ENCODE measurements around the gene RARG. TPM values are rescaled to one million over a fixed set of nuclear protein-coding genes. Genes with fewer than 3 reads are reported as not detected.
A peak's percentile ranks its signal among the peaks of the same experiment; 100 is the strongest.

Gene RARG
- total RNA-seq, 2 experiments from 2014 or later: 19.7 to 20.3 TPM

- intact Hi-C loops (cut with micrococcal nuclease): no loop called here
- ATAC-seq (no peak), DNase-seq (no peak)
- Mint-ChIP-seq H3K4me3 (no peak overlapping the region), H3K27ac (peak overlapping the region; percentile 9), H3K36me3 (ENCODE audit: low read depth) (peaks cover 49% of the 10 kb centered on the region), H3K9me3 (no peaks in the 10 kb centered on the region), H3K27me3 (no peaks in the 10 kb centered on the region), H3K4me1 (ENCODE audit: low read depth) (peaks cover 24% of the 10 kb centered on the region)
- ChIA-PET CTCF (interaction anchor here (0.9 to 1.2 kb wide), 3 partner anchors 31 to 33 kb away, joined by 3 to 5 read pairs (median 3); no protein-coding TSS in a partner anchor), POLR2A (interaction anchor here (0.6 to 5.2 kb wide), 7 partner anchors 8 to 181 kb away, joined by 3 to 40 read pairs (median 5); partner anchors contain the start of genes CSAD, ESPL1 and ZNF740)
- TF ChIP-seq CTCF (IDR thresholded peaks at IDR 0.05): no peak
Measured at GRCh38 chr12:53193040-53193439, 39.0 kb downstream of the RARG start.

GRCh38 chr12:53192531-53193021, 39.4 kb downstream of the RARG start:
- H3K27ac Mint-ChIP-seq: no peak overlapping the region
- peaks cover 21% of the 10 kb centered on the region for H3K4me1 Mint-ChIP-seq (ENCODE audit: low read depth)
- H3K27me3 Mint-ChIP-seq: no peaks in the 10 kb centered on the region
- intact Hi-C loops (cut with micrococcal nuclease): no loop called here
- no peaks in the 10 kb centered on the region for H3K9me3 Mint-ChIP-seq
- ATAC-seq (no peak), DNase-seq (no peak)
- ChIA-PET POLR2A (interaction anchor here (1.3 to 5.2 kb wide), 3 partner anchors 10 to 76 kb away, joined by 5 to 40 read pairs (median 12); partner anchors contain the start of genes CSAD, ESPL1 and ZNF740), CTCF (interaction anchor here (0.9 to 1.2 kb wide), 3 partner anchors 31 to 33 kb away, joined by 3 to 5 read pairs (median 3); no protein-coding TSS in a partner anchor)
- no peak for TF ChIP-seq CTCF (IDR thresholded peaks at IDR 0.05)
- H3K36me3 Mint-ChIP-seq (ENCODE audit: low read depth): peaks cover 48% of the 10 kb centered on the region
- no peak overlapping the region for H3K4me3 Mint-ChIP-seq

GRCh38 chr12:53191885-53192530, 40.0 kb downstream of the RARG start:
- ChIA-PET POLR2A (interaction anchor here (1.3 to 5.2 kb wide), 3 partner anchors 10 to 76 kb away, joined by 5 to 40 read pairs (median 12); partner anchors contain the start of genes CSAD, ESPL1 and ZNF740), CTCF (interaction anchor here (1.8 to 17.7 kb wide), 2 partner anchors 22 to 32 kb away, joined by 6 to 199 read pairs; no protein-coding TSS in a partner anchor)
- ATAC-seq (no peak), DNase-seq (no peak)
- Mint-ChIP-seq H3K27ac (peak overlapping the region; percentile 34), H3K36me3 (ENCODE audit: low read depth) (peaks cover 49% of the 10 kb centered on the region), H3K9me3 (no peaks in the 10 kb centered on the region), H3K4me1 (ENCODE audit: low read depth) (peaks cover 17% of the 10 kb centered on the region), H3K27me3 (no peaks in the 10 kb centered on the region), H3K4me3 (no peak overlapping the region)
- TF ChIP-seq CTCF (IDR thresholded peaks at IDR 0.05): no peak
- intact Hi-C loops (cut with micrococcal nuclease): no loop called here

GRCh38 chr12:53191096-53191884, 40.7 kb downstream of the RARG start:
- no peaks in the 10 kb centered on the region for H3K27me3 Mint-ChIP-seq
- intact Hi-C loops (cut with micrococcal nuclease): no loop called here
- DNase-seq (no peak), ATAC-seq (no peak)
- no peak overlapping the region for H3K27ac Mint-ChIP-seq
- no peaks in the 10 kb centered on the region for H3K9me3 Mint-ChIP-seq
- CTCF ChIA-PET: interaction anchor here (1.0 to 17.7 kb wide), 9 partner anchors 9 to 125 kb away, joined by 3 to 199 read pairs (median 6); partner anchors contain the start of genes CSAD and ZNF740
- POLR2A ChIA-PET: interaction anchor here (1.0 to 5.2 kb wide), 5 partner anchors 10 to 77 kb away, joined by 3 to 40 read pairs (median 4); partner anchors contain the start of genes CSAD, ESPL1 and ZNF740
- H3K4me1 Mint-ChIP-seq (ENCODE audit: low read depth): peaks cover 13% of the 10 kb centered on the region
- H3K36me3 Mint-ChIP-seq (ENCODE audit: low read depth): peaks cover 49% of the 10 kb centered on the region
- TF ChIP-seq CTCF (IDR thresholded peaks at IDR 0.05): no peak
- no peak overlapping the region for H3K4me3 Mint-ChIP-seq
